ENCODE data around the gene RENBP.

GRCh38 chrX:153974003-153974725 is 29.7 kb upstream of the RENBP start:
- no peak for TF ChIP-seq TCF12 (IDR thresholded peaks at IDR 0.05)
- TF ChIP-seq TCF12 (CRISPR knock-in tag; IDR thresholded peaks at IDR 0.05), result no peak
- no peak for TF ChIP-seq CTCF (CRISPR knock-in tag; IDR thresholded peaks at IDR 0.05)

Data from HepG2 (cell line).